Measurements from ENCODE around the gene SNX8.

DNA sequence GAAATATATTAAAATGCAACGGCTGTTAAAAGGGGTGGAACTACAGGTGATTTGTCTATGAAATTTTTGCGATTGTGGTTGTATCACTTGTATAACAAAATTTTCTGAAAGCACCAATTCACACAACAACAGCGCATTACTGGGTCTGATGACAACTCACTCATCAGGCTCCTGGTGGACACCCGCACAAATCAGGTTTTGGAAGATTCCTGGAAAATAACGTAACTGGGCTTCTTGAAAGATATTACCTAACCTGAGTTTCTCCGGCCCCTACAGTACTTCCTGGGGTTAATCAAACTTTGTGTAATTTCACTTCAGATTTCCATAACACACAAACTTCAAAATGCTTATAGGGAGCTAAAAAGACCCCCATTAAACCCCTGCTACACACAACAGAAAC lies 7.6 kb downstream of the SNX8 start:
- TF ChIP-seq, protein P1, sequence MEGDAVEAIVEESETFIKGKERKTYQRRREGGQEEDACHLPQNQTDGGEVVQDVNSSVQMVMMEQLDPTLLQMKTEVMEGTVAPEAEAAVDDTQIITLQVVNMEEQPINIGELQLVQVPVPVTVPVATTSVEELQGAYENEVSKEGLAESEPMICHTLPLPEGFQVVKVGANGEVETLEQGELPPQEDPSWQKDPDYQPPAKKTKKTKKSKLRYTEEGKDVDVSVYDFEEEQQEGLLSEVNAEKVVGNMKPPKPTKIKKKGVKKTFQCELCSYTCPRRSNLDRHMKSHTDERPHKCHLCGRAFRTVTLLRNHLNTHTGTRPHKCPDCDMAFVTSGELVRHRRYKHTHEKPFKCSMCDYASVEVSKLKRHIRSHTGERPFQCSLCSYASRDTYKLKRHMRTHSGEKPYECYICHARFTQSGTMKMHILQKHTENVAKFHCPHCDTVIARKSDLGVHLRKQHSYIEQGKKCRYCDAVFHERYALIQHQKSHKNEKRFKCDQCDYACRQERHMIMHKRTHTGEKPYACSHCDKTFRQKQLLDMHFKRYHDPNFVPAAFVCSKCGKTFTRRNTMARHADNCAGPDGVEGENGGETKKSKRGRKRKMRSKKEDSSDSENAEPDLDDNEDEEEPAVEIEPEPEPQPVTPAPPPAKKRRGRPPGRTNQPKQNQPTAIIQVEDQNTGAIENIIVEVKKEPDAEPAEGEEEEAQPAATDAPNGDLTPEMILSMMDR (conservative IDR thresholded peaks at IDR 0.05; ENCODE audit: low read length): no peak
- no peak for TF ChIP-seq EZH2phosphoT487 (IDR thresholded peaks at IDR 0.05; ENCODE audit: borderline replicate concordance, low read depth, low read length)

Measured in OCI-LY7 (cell line).